HG03460 (cell line): Measurements from ENCODE around the gene SPI1.

Source experiments
- ATAC-seq: cut with Tn5 transposase; IDR thresholded peaks from one replicate; pipeline ENCODE4 v1.9.1; 2021; ENCODE audit not compliant: unreplicated experiment

The SPI1 gene

DNA sequence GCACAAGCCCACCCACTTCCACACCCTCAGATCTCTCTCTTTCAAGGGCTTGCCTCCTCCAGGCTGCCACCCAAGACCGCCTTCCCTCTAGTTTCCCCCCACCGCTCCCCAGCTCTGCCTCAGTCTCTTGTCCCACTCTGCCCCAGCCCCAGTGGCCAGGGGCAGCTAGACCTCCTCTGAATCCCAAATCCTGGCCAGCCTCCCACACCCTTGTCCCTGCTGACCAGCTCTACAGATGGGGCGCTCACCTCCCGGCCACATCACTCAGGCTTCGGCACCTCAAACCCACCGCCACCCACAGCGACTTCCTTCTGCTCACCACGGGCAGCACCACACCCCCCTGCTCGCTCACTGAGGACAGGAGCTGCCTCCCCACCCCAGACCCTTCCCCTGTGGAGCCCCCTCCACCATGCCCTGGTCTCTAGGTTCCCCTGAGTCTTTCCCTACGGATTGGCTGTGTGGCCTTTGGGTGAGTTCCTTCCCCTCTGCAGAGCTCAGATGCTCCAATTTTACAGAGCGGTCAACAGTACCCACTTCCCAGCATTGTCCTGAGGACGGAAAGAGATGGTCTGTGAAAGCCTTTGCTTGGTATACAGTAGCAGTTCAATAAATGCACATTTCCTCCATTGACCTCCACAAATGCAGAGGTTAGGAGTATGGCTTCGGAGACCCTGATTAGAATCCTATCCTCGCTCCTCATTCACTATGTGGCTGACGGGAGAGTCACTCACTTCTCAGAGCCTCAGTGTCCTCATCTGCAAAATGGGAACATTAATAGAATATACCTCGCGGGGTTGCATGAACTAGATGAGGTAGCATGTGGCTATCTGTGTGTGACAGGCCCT, 11.5 kb upstream of the SPI1 start:
- ATAC-seq = no peak

GRCh38 chr11:47388697-47389576, 10.6 kb upstream of the SPI1 start:
- no peak for ATAC-seq

DNA sequence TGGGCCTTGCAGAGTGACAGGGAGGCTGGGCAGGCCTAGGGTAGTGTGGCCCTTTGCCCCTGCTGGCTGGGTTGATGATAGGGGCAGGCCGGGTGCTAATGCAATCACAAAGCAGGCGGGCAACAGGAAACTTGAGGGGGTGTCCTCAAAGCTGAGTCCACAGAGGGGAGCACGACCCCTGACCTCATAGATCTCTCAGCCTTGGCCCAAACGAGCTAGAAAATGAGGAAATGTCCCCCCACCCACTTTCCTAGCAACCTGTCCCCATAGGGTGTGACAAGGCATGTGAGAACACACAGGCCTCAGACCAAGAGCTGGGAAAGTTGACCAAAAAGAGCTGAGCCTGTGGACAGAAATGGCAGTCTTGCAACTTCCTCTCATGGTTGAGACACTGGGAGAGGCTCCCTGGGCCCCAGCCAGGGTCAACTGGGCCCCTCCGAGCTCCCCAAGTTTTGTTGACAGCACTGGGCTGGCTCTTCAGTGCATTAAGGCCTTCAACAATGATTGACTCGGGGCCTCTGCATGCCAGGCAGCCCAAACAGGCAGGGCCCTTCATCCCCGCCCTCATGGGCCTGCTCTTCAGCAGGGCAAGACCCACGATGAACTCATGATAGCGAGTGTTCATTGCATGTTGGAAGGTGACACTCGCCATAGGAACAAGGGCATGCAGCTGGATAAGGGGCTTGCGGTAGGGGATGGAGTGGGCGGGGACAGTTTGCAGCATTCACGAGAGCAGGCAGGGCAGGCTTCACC, 9.8 kb upstream of the SPI1 start:
- no peak for ATAC-seq

DNA sequence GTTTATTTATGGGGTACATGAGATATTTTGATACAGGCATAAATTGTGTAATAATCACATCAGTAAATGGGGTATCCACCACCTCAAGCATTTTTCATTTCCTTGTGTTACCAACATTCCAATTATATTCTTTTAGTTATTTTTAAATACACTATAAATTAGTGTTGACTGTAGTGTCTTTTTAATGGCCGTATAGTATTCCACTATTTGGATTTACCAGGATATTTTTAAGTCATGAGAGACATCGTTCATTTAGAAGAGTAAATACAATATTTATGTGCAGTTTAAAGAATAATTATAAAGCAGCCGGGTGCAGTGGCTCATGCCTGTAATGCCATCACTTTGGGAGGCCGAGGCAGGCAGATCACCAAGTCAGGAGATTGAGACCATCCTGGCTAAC, 6.2 kb upstream of the SPI1 start:
- ATAC-seq = no peak

DNA sequence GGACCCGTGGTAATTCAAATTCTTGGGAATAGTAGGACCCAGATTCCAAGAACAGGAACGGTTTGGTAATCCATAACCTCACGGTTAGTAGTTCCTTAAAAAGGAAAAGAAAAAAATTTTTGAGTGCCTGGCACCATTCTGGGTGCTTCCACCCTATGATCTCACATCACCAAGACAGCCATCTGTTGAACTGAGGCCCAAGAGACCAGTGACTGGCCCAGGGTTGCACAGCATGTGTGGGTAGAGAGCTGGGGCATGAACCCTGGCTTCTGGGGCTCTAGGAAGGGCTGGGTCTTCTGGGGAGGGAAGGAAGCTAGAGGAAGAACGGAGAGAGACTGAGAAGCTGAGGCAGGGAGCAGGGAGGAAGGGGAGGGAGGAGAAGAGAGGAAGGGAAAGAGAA, 4.7 kb upstream of the SPI1 start:
- no peak for ATAC-seq

- no peak for ATAC-seq
Observed at GRCh38 chr11:47380078-47380477, 1.7 kb upstream of the SPI1 start.

DNA sequence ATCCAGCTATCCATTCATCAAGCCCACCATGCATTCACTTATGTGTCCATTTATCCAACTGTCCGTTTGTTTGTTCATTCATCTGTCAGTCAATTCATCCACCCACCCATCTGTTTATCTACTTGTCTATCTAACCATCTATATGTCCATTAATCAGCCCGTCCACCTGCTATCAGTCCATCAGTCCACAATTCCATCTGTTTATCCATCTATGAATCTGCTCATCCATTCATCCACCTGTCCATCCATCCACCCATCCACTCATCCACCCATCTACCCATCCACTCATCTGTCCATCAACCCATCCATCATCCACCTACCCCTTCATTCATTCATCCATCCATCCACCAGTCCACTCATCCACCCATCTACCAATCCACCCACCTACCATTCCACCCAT, 970 bp upstream of the SPI1 start:
- ATAC-seq = no peak

DNA sequence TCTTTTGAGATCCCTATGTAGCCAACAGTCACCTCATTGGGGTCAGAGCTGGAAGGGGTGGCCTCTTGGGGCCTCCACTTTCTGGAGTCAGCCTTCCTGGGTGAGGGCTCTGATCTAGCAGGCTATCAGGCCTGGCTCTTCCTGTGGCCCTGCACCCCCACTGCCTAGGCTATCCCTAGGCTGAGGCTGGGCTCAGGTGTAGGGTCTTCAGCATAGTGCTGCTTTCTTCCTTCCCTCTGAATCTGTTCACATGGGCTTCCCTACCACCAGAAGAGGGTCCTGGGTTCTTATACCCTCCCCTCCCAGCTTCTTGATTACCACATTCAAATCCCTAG, 456 bp upstream of the SPI1 start:
- ATAC-seq = peak; percentile 9

- no peak for ATAC-seq
Observed at GRCh38 chr11:47377571-47378009, 757 bp downstream of the SPI1 start.

DNA sequence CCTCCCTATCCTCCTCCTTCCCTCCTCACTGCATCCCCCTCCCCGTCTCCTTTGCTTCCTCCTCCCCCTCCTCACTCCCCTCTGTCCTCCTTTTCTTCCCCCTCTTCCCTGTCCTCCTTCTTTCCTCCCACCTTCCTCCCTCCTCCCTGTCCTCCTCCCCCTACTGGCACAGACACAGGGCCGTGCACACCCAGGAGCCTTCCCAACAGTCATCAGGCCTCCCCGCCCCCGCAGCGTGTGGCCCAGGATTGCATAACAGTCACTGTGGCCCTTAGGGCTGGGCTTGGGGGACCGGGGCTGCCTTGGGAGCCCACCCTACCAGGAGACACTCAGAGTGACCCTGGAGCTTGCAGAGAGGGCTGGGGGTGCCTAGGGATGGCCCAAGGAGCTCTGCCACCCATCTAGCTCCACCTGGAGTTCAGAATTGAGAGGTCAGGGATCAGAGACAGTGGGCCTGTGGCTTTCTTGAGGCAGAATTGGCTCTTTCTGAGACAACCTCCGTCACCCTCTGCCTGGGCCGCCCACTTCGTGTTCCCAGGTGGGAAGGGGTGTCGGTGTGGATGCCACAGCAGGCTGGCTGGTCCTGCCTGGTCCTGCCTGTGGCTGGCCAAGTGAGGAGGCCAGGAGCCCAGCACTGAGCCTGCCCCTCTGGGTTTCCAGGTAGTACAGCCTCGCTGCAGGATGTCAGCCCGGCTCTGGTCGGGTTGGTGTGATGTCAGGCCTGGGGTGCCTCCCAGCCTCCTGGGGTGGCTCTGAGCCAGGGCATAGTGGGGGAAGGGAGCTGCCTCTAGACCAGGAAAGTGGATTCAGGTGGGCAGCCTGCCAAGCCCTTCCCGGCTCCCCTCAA, 1.6 kb downstream of the SPI1 start:
- peak; percentile 45 for ATAC-seq

- ATAC-seq = no peak
Observed at GRCh38 chr11:47376107-47376524, 2.2 kb downstream of the SPI1 start.

DNA sequence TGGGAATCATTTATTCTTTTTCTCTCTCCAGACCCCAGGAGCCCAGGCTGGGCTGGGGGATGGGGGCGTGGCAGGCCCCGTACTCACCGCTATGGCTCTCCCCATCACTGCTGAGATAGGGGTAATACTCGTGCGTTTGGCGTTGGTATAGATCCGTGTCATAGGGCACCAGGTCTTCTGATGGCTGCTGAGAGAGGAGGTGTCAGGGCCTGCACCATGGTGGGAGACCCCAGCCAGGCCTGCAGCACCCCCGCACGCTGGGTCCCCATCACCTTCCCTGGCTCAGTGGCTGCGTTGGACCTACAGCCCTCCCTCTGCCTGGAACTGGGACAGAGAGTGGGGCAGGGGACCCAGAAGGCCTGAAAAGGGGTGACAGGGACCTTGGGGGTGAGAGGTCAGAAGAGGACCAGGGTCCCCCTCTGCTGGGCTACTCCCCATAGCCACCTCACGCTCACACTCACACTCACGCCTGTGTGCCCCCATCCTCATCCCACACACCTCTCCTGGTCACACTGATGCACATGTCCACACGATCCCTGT, 2.7 kb downstream of the SPI1 start:
- no peak for ATAC-seq

- ATAC-seq = no peak
Observed at GRCh38 chr11:47375020-47375419, 3.3 kb downstream of the SPI1 start.

DNA sequence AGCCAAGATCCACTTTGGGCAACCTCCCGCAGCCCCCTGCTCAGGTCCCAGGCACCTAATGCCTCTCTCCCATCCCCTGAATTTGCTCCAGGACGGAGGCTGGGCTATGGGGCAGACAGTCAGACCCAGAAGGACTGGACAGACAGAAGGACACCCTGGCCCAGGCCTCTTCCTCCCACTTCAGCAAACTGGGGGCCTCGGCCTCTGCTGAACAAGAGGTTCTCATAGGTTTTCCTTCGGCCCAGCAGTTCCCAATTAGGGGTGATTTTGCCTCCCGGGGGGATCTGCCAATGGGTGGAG, 3.7 kb downstream of the SPI1 start:
- ATAC-seq = no peak

DNA sequence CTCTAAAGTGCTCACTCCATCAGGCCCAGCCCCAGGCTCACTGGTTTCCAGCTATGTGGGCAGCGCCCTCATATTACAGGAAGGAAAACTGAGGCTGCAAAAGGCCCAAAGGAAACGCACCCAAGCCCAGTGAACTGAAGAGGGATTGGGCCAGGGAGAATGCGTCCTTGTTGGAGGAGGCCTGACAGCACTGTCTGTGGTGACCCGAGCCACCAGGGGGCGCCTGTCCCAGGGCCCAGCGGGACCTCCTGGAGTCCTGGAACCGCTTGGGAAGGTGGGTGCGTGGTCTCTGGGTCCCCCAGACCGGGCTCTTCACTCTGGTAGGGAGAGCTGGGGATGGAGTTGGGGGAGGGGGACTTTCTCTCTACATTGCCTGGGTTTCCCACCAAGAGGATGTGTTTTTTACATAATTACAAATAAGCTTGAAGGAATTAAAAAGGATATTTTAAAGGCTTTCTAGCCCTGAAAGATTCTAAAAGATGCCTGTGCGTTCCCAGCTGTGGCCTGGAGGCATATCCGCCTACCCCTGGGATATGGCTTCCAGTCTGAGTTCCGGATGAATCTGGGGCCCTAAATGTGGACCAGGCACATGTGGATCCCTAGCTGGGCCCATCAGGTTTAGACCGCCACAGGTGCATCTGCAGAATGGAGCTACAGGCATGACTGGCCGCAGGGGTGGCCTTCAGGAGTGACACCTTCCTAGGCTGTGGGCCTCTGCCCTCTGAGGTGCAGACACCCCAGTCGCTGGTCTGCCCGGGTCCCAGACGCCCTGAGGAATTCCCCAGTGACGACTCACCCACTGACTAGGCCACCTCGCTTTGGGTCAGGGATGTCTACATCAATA, 4.2 kb downstream of the SPI1 start:
- no peak for ATAC-seq

- ATAC-seq = no peak
Observed at GRCh38 chr11:47372422-47372821, 5.9 kb downstream of the SPI1 start.

- ATAC-seq = no peak
Observed at GRCh38 chr11:47369676-47370075, 8.7 kb downstream of the SPI1 start.

GRCh38 chr11:47366020-47366490, 12.3 kb downstream of the SPI1 start:
- ATAC-seq = no peak

GRCh38 chr11:47361419-47361818, 16.9 kb downstream of the SPI1 start:
- ATAC-seq = no peak
